Neural progenitor cell (in vitro differentiated cells): ENCODE measurements around the gene SAG. TPM values are rescaled to one million over a fixed set of nuclear protein-coding genes. Genes with fewer than 3 reads are reported as not detected.

Experiments
- DNase-seq: peaks from one replicate; pipeline ENCODE4 v3.0.0-alpha.2; 2016; ENCODE audit warnings: low spot score
- H2AFZ ChIP-seq: fragments of 200-600 bp; sonication (generic); replicated peaks from 2 replicates; pipeline ENCODE4 v1.6.1; 2016; ENCODE audit warnings: antibody characterized with exemption
- H3F3A ChIP-seq: fragments of 200-600 bp; sonication (generic); 2 replicates; pipeline ENCODE4 v1.6.1; 2016; ENCODE audit warnings: antibody characterized with exemption, low read depth
- H3K27ac ChIP-seq: fragments of 200-600 bp; sonication (generic); 2 replicates; pipeline ENCODE4 v1.5.1; 2016; ENCODE audit warnings: mild to moderate bottlenecking
- H3K27me3 ChIP-seq: fragments of 200-600 bp; sonication (generic); 2 replicates; pipeline ENCODE4 v1.6.1; 2016; ENCODE audit warnings: mild to moderate bottlenecking, moderate library complexity
- H3K36me3 ChIP-seq: fragments of 200-600 bp; sonication (generic); 2 replicates; pipeline ENCODE4 v1.5.1; 2016
- H3K4me1 ChIP-seq: fragments of 200-600 bp; sonication (generic); 2 replicates; pipeline ENCODE4 v1.6.1; 2016; ENCODE audit warnings: mixed run types
- H3K4me2 ChIP-seq: fragments of 200-600 bp; sonication (generic); 2 replicates; pipeline ENCODE4 v1.6.1; 2016
- H3K4me3 ChIP-seq: fragments of 200-600 bp; sonication (generic); 2 replicates; pipeline ENCODE4 v1.5.1; 2016
- H3K79me2 ChIP-seq: fragments of 200-600 bp; sonication (generic); 2 replicates; pipeline ENCODE4 v1.6.1; 2016; ENCODE audit warnings: low read depth
- H3K9ac ChIP-seq: fragments of 200-600 bp; sonication (generic); 2 replicates; pipeline ENCODE4 v1.6.1; 2016
- H3K9me3 ChIP-seq: fragments of 200-600 bp; sonication (generic); 2 replicates; pipeline ENCODE4 v1.5.1; 2016; ENCODE audit warnings: low read depth
- H4K20me1 ChIP-seq: fragments of 200-600 bp; sonication (generic); 2 replicates; pipeline ENCODE4 v1.6.1; 2016; ENCODE audit warnings: low read depth
- H3K27ac Mint-ChIP-seq: 3 replicates; pipeline ENCODE4 v1.8.0; 2021; ENCODE audit warnings: mixed read lengths
- H3K27me3 Mint-ChIP-seq: 2 replicates; pipeline ENCODE4 v1.8.0; 2022; ENCODE audit warnings: low read depth, mild to moderate bottlenecking, inconsistent platforms, moderate library complexity, mixed read lengths; ENCODE audit not compliant: insufficient read depth
- H3K36me3 Mint-ChIP-seq: 3 replicates; pipeline ENCODE4 v1.8.0; 2021; ENCODE audit warnings: mixed read lengths
- H3K4me1 Mint-ChIP-seq: 3 replicates; pipeline ENCODE4 v1.8.0; 2021; ENCODE audit warnings: mixed read lengths
- H3K4me3 Mint-ChIP-seq: 3 replicates; pipeline ENCODE4 v1.8.0; 2021; ENCODE audit warnings: mild to moderate bottlenecking, moderate library complexity, mixed read lengths
- H3K9me3 Mint-ChIP-seq: 3 replicates; pipeline ENCODE4 v1.8.0; 2020; ENCODE audit warnings: mixed read lengths
- EZH2 ChIP-seq: fragments of 200-600 bp; sonication (generic); IDR thresholded peaks from 2 replicates; pipeline ENCODE4 v1.6.1; 2017; ENCODE audit warnings: antibody characterized with exemption, mild to moderate bottlenecking, moderate library complexity
- EZH2phosphoT487 ChIP-seq: fragments of 200-600 bp; sonication (generic); IDR thresholded peaks from 2 replicates; pipeline ENCODE4 v1.6.1; 2017; ENCODE audit warnings: antibody characterized with exemption
- total RNA-seq: library from RNA; depleted of rRNA; stranded (reverse); fragments of >200 nt; gene quantifications from 2 replicates; pipeline ENCODE4 v1.2.3, GENCODE V29; 2015; ENCODE audit warnings: low replicate concordance
- TF ChIP-seq, protein P1 (sequence below): fragments of 200-600 bp; sonication (generic); IDR thresholded peaks from 2 replicates; pipeline ENCODE4 v1.5.1; 2017; ENCODE audit warnings: antibody characterized with exemption, mild to moderate bottlenecking

Gene SAG
- total RNA-seq, 1 donor from 2014 or later: not detected

DNA sequence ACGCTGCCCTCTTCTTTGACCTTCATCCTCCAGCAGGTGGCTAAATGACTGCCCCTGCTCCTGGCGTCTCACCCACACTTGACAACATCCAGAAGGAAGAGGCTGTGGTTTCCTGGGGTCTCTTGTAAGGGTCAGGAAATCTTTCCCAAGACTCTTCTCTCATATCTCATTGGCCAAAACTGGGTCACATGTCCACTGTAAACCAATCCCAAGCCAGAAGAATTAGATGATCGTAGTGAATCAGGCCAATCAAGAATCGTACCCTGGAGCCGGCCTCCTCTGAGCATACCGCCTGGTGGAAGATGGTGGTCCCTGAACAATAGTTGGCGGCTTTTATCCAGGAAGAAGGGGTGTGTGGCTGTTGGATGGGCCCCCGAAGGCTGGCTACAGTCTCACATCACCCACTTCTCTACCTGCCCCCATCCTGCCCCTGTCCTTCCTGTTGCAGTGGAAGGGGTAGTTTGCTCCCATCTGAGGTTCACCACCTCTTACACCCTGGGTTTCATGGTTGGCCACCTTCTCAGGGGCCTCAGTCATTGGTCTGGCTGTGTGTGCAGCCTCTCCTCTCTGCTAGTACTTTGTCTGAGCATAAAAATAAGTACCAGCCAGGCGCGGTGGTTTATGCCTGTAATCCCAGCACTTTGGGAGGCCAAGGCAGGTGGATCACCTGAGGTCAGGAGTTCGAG, 3.8 kb downstream of the SAG start:
- Mint-ChIP-seq H3K27ac (no peak overlapping the region), H3K9me3 (no peaks in the 10 kb centered on the region), H3K36me3 (peaks cover 2% of the 10 kb centered on the region), H3K27me3 (peaks cover 6% of the 10 kb centered on the region), H3K4me1 (peaks cover 7% of the 10 kb centered on the region), H3K4me3 (no peak overlapping the region)
- Histone ChIP-seq H3K36me3 (no peaks in the 10 kb centered on the region), H3K27ac (no peak overlapping the region), H3K4me2 (no peak overlapping the region), H4K20me1 (no peaks in the 10 kb centered on the region), H2AFZ (no peak overlapping the region), H3K27me3 (peaks cover 5% of the 10 kb centered on the region), H3K79me2 (no peaks in the 10 kb centered on the region), H3K9ac (no peak overlapping the region), H3F3A (no peaks in the 10 kb centered on the region), H3K4me3 (no peak overlapping the region), H3K4me1 (no peaks in the 10 kb centered on the region), H3K9me3 (no peaks in the 10 kb centered on the region)
- no peak for TF ChIP-seq EZH2phosphoT487
- TF ChIP-seq EZH2: no peak
- TF ChIP-seq, protein P1, sequence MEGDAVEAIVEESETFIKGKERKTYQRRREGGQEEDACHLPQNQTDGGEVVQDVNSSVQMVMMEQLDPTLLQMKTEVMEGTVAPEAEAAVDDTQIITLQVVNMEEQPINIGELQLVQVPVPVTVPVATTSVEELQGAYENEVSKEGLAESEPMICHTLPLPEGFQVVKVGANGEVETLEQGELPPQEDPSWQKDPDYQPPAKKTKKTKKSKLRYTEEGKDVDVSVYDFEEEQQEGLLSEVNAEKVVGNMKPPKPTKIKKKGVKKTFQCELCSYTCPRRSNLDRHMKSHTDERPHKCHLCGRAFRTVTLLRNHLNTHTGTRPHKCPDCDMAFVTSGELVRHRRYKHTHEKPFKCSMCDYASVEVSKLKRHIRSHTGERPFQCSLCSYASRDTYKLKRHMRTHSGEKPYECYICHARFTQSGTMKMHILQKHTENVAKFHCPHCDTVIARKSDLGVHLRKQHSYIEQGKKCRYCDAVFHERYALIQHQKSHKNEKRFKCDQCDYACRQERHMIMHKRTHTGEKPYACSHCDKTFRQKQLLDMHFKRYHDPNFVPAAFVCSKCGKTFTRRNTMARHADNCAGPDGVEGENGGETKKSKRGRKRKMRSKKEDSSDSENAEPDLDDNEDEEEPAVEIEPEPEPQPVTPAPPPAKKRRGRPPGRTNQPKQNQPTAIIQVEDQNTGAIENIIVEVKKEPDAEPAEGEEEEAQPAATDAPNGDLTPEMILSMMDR: no peak
- DNase-seq: no peak

DNA sequence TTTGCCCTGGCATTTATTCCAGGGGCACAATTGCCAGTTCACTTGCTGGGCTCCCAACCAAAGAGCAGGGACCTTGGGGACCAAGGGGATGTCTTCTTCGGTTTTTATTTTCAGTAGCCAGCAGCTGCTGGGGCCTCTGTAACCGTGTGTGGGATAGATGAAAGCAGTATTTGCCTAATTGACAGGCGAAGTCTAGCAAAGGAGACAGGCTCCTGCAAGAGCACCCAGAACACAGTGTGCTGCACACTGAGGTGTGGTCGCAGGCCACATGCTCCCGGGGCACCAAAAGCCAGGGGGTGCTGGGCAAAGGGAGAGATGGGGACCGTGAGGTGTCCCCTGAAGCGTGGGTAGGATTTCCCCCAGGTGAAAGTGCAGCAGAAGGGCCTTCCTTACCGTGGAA, 5.3 kb downstream of the SAG start:
- no peaks in the 10 kb centered on the region for H3K9me3 Mint-ChIP-seq
- H4K20me1 ChIP-seq: no peaks in the 10 kb centered on the region
- no peak overlapping the region for H3K4me2 ChIP-seq
- H2AFZ ChIP-seq: no peak overlapping the region
- no peaks in the 10 kb centered on the region for H3K36me3 Mint-ChIP-seq
- no peaks in the 10 kb centered on the region for H3K4me1 ChIP-seq
- TF ChIP-seq EZH2 (no peak), EZH2phosphoT487 (no peak)
- TF ChIP-seq, protein P1: no peak
- no peak overlapping the region for H3K4me3 Mint-ChIP-seq
- no peaks in the 10 kb centered on the region for H3K9me3 ChIP-seq
- H3K4me3 ChIP-seq: no peak overlapping the region
- H3K27me3 Mint-ChIP-seq: peaks cover 5% of the 10 kb centered on the region
- H3K27me3 ChIP-seq: peaks cover 5% of the 10 kb centered on the region
- no peak overlapping the region for H3K27ac Mint-ChIP-seq
- H3K9ac ChIP-seq: no peak overlapping the region
- H3K36me3 ChIP-seq: no peaks in the 10 kb centered on the region
- H3F3A ChIP-seq: no peaks in the 10 kb centered on the region
- H3K79me2 ChIP-seq: no peaks in the 10 kb centered on the region
- no peak overlapping the region for H3K27ac ChIP-seq
- H3K4me1 Mint-ChIP-seq: no peaks in the 10 kb centered on the region
- no peak for DNase-seq

DNA sequence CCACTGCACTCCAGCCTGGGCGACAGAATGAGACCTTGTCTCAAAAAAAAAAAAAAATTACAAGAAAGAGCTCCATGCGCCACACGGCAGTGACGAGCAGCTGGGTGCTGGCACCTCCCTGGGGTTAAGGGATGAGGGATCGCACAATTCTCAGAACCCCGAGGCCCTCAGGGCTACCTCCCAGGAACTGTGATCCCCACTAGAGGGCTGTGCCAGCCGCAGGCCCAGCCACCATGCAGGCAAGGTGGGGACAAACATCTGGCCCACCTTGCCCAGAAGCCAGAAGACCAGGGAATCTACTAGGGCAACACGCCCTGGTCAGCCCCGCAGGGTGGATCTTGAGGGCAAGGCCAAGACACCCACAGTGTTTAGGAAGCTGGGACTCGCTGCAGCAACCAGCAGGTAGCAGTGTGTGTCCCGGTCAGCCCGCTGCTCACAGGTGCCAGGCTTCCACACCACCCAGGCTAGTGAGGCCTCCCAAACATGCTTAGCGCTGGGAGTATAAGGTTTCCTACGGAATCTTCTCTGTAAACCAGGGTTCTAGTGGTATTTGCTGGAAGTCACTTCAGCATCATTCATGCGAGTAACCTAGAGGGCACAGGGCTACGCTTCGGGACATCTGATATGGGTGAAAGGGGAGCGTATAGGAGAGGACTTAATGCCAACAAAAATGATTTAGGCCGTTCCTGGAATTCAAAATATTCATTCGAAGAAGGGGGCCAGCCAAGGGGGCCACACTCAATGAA, 6.7 kb downstream of the SAG start:
- H3K4me1 ChIP-seq: no peaks in the 10 kb centered on the region
- Mint-ChIP-seq H3K27me3 (peaks cover 16% of the 10 kb centered on the region), H3K4me1 (no peaks in the 10 kb centered on the region), H3K9me3 (no peaks in the 10 kb centered on the region), H3K27ac (no peak overlapping the region), H3K36me3 (no peaks in the 10 kb centered on the region), H3K4me3 (no peak overlapping the region)
- no peak overlapping the region for H3K9ac ChIP-seq
- no peaks in the 10 kb centered on the region for H3K79me2 ChIP-seq
- no peaks in the 10 kb centered on the region for H3K9me3 ChIP-seq
- H3K4me2 ChIP-seq: no peak overlapping the region
- no peaks in the 10 kb centered on the region for H3F3A ChIP-seq
- TF ChIP-seq, protein P1: no peak
- TF ChIP-seq EZH2phosphoT487: no peak
- no peak for TF ChIP-seq EZH2
- H2AFZ ChIP-seq: no peak overlapping the region
- H4K20me1 ChIP-seq: no peaks in the 10 kb centered on the region
- no peak for DNase-seq
- H3K4me3 ChIP-seq: no peak overlapping the region
- no peaks in the 10 kb centered on the region for H3K36me3 ChIP-seq
- peaks cover 19% of the 10 kb centered on the region for H3K27me3 ChIP-seq
- H3K27ac ChIP-seq: no peak overlapping the region
